ENCODE results near the gene P2RX1.

DNA sequence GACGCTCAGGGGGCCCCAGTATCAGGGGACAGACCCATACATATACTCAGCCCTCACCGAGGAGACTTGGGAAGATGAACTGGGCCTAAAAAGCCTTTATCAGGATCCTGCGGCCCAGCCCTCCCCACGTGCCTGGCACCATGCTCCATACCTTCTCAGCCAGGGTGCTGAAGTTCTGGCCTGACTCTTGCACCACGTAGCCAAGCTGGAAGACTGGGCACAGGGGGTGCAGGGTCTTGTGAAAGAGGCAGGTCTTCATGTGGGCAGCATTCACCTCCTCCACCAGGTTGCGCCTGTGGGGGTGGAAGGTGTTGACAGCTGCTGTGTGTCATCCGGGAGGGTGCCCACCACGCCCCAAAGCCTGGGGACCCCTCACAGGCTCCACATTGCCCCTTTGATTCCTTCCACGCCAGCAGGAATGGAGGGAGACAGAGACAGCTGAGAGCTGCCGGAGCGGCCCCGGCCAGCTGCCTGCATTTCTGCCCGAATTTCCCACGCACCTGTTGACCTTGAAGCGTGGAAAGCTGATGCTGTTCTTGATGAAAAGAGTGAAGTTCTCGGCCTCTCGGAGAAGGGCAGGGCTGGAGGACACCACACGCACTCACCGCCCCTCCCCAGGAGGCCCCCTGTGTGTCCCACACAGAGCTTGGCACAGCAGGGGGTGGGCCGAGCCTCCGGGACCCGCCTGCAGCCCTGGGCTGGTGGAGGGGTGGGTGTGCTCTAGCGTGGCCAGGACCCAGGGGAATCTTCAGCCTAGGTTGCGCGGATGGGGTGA is 13.0 kb downstream of the P2RX1 start:
- TF ChIP-seq, protein P1, sequence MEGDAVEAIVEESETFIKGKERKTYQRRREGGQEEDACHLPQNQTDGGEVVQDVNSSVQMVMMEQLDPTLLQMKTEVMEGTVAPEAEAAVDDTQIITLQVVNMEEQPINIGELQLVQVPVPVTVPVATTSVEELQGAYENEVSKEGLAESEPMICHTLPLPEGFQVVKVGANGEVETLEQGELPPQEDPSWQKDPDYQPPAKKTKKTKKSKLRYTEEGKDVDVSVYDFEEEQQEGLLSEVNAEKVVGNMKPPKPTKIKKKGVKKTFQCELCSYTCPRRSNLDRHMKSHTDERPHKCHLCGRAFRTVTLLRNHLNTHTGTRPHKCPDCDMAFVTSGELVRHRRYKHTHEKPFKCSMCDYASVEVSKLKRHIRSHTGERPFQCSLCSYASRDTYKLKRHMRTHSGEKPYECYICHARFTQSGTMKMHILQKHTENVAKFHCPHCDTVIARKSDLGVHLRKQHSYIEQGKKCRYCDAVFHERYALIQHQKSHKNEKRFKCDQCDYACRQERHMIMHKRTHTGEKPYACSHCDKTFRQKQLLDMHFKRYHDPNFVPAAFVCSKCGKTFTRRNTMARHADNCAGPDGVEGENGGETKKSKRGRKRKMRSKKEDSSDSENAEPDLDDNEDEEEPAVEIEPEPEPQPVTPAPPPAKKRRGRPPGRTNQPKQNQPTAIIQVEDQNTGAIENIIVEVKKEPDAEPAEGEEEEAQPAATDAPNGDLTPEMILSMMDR (IDR thresholded peaks at IDR 0.05), result no peak
- TF ChIP-seq POLR2A (IDR thresholded peaks at IDR 0.05), result no peak
